HCT116 (cell line): ENCODE measurements around the gene TPD52L1.

Experiments used
- CBX3 ChIP-seq: IDR thresholded peaks from 2 replicates; pipeline ENCODE4 v1.6.1; 2012; ENCODE audit warnings: low read depth
- REST ChIP-seq: IDR thresholded peaks from 2 replicates; pipeline ENCODE4 v1.6.1; 2012; ENCODE audit warnings: low read depth
- TF ChIP-seq, protein P1 (sequence below), 3 experiments: fragments of 200-600 bp in 1 of 3; sonication (generic) in 1 of 3; IDR thresholded peaks in 2 of 3; conservative IDR thresholded peaks in 1 of 3; 2 replicates each; pipeline ENCODE4 v1.5.1; 2012 to 2017; ENCODE audit warnings: low read depth in 2 of 3, low read length in 2 of 3, antibody characterized with exemption in 1 of 3, borderline replicate concordance in 1 of 3, control low read depth in 1 of 3, mild to moderate bottlenecking in 1 of 3, mixed read lengths in 1 of 3, mixed run types in 1 of 3, moderate library complexity in 1 of 3; ENCODE audit not compliant: insufficient read depth in 1 of 3

DNA sequence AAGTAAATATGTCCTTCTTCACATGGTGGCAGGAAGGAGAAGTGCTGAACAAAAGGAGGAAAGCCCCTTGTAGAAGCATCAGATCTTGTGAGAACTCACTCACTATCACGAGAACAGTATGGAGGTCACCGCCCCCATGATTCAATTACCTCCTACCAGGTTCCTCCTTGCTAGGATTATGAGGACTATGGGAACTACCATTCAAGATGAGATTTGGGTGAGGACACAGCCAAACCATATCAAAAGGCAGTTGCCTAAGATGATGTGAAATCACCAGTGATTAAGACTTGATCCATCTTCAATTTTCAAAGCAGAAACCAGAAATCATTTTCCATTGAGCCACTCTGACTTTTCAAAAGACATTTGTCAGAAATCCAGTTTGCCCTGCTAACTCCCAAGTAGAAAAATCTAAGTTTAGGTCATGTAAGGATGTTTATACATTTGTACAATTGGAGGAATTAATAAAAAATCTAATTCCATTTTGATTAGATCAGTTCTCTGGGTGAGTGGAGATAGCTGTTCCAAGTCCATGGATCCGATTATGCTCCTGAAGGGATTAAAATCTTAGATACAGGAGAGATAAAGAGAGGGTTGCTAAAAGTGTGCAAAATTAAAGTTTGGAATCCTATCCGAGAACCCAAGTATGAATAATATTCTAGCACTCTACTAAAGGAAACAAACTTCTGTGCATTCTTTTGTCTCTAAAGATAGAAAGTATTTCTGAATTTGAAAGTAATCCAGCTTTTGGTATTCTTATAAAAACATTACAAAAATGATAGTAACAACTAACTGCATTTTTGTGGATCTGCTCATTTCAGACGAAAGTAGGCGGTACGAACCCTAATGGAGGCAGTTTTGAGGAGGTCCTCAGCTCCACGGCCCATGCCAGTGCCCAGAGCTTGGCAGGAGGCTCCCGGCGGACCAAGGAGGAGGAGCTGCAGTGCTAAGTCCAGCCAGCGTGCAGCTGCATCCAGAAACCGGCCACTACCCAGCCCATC lies 108.7 kb downstream of the TPD52L1 start:
- TF ChIP-seq, protein P1, sequence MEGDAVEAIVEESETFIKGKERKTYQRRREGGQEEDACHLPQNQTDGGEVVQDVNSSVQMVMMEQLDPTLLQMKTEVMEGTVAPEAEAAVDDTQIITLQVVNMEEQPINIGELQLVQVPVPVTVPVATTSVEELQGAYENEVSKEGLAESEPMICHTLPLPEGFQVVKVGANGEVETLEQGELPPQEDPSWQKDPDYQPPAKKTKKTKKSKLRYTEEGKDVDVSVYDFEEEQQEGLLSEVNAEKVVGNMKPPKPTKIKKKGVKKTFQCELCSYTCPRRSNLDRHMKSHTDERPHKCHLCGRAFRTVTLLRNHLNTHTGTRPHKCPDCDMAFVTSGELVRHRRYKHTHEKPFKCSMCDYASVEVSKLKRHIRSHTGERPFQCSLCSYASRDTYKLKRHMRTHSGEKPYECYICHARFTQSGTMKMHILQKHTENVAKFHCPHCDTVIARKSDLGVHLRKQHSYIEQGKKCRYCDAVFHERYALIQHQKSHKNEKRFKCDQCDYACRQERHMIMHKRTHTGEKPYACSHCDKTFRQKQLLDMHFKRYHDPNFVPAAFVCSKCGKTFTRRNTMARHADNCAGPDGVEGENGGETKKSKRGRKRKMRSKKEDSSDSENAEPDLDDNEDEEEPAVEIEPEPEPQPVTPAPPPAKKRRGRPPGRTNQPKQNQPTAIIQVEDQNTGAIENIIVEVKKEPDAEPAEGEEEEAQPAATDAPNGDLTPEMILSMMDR (IDR thresholded peaks at IDR 0.05 in 2 of 3, conservative IDR thresholded peaks at IDR 0.05 in 1 of 3; ENCODE audit: borderline replicate concordance in 1 of 3, insufficient read depth in 1 of 3, low read depth in 2 of 3, low read length in 2 of 3) = no peak
- TF ChIP-seq REST (no peak), CBX3 (no peak)
